ENCODE measurements around the gene HTRA3.

DNA sequence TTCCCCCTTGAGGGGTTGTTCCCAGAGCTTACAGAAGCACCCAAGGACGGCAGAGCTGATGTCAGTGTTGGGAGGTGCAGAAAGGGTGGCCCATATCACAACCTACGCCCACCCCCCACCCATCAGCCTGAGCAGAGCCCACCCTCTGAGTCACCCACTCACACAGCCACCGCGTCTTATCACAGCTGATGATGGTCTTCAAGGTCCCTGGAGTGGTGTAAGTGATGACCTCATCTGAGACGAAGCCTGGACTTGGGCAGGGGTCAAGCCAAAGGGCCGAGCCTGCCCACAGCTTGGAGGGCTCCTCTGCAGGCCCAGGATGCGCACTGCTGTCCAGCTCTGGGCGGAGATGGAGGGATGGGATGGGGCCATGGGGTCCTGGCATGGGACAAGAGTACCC, 3.0 kb upstream of the HTRA3 start:
- TF ChIP-seq, protein P1, sequence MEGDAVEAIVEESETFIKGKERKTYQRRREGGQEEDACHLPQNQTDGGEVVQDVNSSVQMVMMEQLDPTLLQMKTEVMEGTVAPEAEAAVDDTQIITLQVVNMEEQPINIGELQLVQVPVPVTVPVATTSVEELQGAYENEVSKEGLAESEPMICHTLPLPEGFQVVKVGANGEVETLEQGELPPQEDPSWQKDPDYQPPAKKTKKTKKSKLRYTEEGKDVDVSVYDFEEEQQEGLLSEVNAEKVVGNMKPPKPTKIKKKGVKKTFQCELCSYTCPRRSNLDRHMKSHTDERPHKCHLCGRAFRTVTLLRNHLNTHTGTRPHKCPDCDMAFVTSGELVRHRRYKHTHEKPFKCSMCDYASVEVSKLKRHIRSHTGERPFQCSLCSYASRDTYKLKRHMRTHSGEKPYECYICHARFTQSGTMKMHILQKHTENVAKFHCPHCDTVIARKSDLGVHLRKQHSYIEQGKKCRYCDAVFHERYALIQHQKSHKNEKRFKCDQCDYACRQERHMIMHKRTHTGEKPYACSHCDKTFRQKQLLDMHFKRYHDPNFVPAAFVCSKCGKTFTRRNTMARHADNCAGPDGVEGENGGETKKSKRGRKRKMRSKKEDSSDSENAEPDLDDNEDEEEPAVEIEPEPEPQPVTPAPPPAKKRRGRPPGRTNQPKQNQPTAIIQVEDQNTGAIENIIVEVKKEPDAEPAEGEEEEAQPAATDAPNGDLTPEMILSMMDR (IDR thresholded peaks at IDR 0.05 in 8 of 11, conservative IDR thresholded peaks at IDR 0.05 in 3 of 11), result no peak
- TF ChIP-seq POLR2A (IDR thresholded peaks at IDR 0.05) (no peak), POLR2AphosphoS5 (IDR thresholded peaks at IDR 0.05) (no peak)
